PC-9 (cell line): ENCODE results near the gene IRS1.

Experiments
- CTCF ChIP-seq: fragments of 200-600 bp; sonication (generic); conservative IDR thresholded peaks from 2 replicates; pipeline ENCODE4 v1.6.1; 2017; ENCODE audit warnings: mixed run types, antibody characterized with exemption, mild to moderate bottlenecking, moderate library complexity
- EZH2 ChIP-seq: fragments of 200-600 bp; sonication (generic); IDR thresholded peaks from 2 replicates; pipeline ENCODE4 v1.8.0; 2017; ENCODE audit warnings: antibody characterized with exemption, low read depth

DNA sequence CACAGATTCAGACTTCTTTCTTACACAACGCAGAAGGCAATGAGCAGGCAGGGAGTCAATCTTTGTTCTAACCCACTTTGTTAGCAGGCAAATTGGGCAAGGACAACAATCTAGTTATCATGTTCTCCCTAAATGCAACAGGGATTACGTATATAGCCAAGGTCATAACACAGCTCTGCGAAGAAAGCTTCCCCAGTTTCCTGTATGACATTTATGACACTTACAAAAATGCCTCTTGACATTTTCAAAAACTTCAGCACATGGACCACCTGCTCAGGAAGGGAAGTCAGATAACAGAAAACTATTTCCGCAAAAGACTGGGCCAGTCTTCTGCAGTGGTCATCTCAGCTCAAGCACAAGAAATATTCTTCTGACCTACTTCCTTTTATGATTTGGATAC is 106.1 kb downstream of the IRS1 start:
- TF ChIP-seq CTCF (no peak), EZH2 (no peak)
